HepG2 (cell line): Measurements from ENCODE around the gene B4GALT5. TPM values are rescaled to one million over a fixed set of nuclear protein-coding genes. Genes with fewer than 3 reads are reported as not detected.
A peak's percentile ranks its signal among the peaks of the same experiment; 100 is the strongest.

Source experiments
- ATF6 ChIP-seq: sonication (generic); formaldehyde crosslinking; conservative IDR thresholded peaks from 2 replicates; pipeline ENCODE4 v1.4.0; 2020; ENCODE audit warnings: missing genetic modification reagents
- ATF7-NPFF ChIP-seq: sonication (generic); formaldehyde crosslinking; IDR thresholded peaks from 2 replicates; pipeline ENCODE4 v1.8.1; 2023; ENCODE audit warnings: mild to moderate bottlenecking, low read depth, missing genetic modification reagents, moderate library complexity
- BRD4 ChIP-seq: sonication (generic); formaldehyde crosslinking; IDR thresholded peaks from 2 replicates; pipeline ENCODE4 v1.4.0; 2020; ENCODE audit warnings: missing genetic modification reagents
- FOXP1 ChIP-seq, 2 experiments: fragments of 450-650 bp in 1 of 2; IDR thresholded peaks; 2 replicates each; pipeline ENCODE4 v1.6.1; 2017 to 2018; ENCODE audit warnings: antibody characterized with exemption in 1 of 2
- NR2F1 ChIP-seq, 2 experiments: fragments of 450-650 bp in 1 of 2; formaldehyde crosslinking in 1 of 2; IDR thresholded peaks; 2 replicates each; pipeline versions ENCODE4 v1.5.0 to v1.6.1; 2016 to 2020; ENCODE audit warnings: mild to moderate bottlenecking in 1 of 2, missing compliant biosample characterization in 1 of 2, missing genetic modification reagents in 1 of 2, moderate library complexity in 1 of 2
- PCBP1 ChIP-seq: fragments of 200-400 bp; formaldehyde crosslinking; IDR thresholded peaks from 2 replicates; pipeline ENCODE4 v1.6.1; 2017; ENCODE audit warnings: mild to moderate bottlenecking, low read depth, low read length, borderline replicate concordance
- SRSF1 ChIP-seq: fragments of 200-400 bp; formaldehyde crosslinking; optimal IDR thresholded peaks from 2 replicates; pipeline ENCODE3; 2017; ENCODE audit warnings: mild to moderate bottlenecking, low read depth, low read length, moderate library complexity
- ZNF207 ChIP-seq: fragments of 450-650 bp; IDR thresholded peaks from 2 replicates; pipeline ENCODE4 v1.6.1; 2016; ENCODE audit warnings: antibody characterized with exemption, borderline replicate concordance
- ZNF619 ChIP-seq: sonication (generic); formaldehyde crosslinking; IDR thresholded peaks from 2 replicates; pipeline ENCODE4 v1.4.0; 2020; ENCODE audit warnings: mild to moderate bottlenecking, missing genetic modification reagents
- ZNF709 ChIP-seq: sonication (generic); formaldehyde crosslinking; IDR thresholded peaks from 2 replicates; pipeline ENCODE4 v1.5.0; 2020; ENCODE audit warnings: mild to moderate bottlenecking, missing genetic modification reagents
- polyA plus RNA-seq, 8 experiments: library from polyadenylated mRNA; depleted of rRNA in 3 of 8; stranded (reverse) in 7 of 8; unstranded in 1 of 8; fragments of >200 nt; fragmentation: Illumina TruSeq in 4 of 8; extraction: Trizol in 4 of 8; gene quantifications; 2 replicates each; pipeline versions ENCODE4 v1.2.1 to v1.2.3, GENCODE V29; 2011 to 2016; ENCODE audit warnings: low read depth in 4 of 8, missing spikeins in 1 of 8, mixed read lengths in 1 of 8; ENCODE audit not compliant: insufficient read depth in 1 of 8
- total RNA-seq, 5 experiments: library from RNA; depleted of rRNA; stranded (reverse); fragments of >200 nt; fragmentation: Illumina TruSeq; extraction: Trizol; gene quantifications; 2 replicates each; pipeline ENCODE4 v1.2.3, GENCODE V29; 2016; ENCODE audit warnings: low read depth in 1 of 5
- TF ChIP-seq, protein P1 (sequence below): sonication (generic); formaldehyde crosslinking; conservative IDR thresholded peaks from 2 replicates; pipeline ENCODE4 v1.8.0; 2022; ENCODE audit warnings: missing genetic modification reagents
- TF ChIP-seq, protein P2 (sequence below): sonication (generic); formaldehyde crosslinking; conservative IDR thresholded peaks from 2 replicates; pipeline ENCODE4 v1.4.0; 2020; ENCODE audit warnings: missing genetic modification reagents
- TF ChIP-seq, protein P3 (sequence below): sonication (generic); formaldehyde crosslinking; IDR thresholded peaks from 2 replicates; pipeline ENCODE4 v1.4.0; 2020; ENCODE audit warnings: mild to moderate bottlenecking, missing genetic modification reagents

B4GALT5 gene
- total and polyA plus RNA-seq, 2 of the 13 experiments (the other 11 are each of a cell fraction or from before 2014, with no cell fraction given) = 27.3 to 30.9 TPM

GRCh38 chr20:49690899-49691620, 22.6 kb downstream of the B4GALT5 start (continued):
- TF ChIP-seq, protein P1, sequence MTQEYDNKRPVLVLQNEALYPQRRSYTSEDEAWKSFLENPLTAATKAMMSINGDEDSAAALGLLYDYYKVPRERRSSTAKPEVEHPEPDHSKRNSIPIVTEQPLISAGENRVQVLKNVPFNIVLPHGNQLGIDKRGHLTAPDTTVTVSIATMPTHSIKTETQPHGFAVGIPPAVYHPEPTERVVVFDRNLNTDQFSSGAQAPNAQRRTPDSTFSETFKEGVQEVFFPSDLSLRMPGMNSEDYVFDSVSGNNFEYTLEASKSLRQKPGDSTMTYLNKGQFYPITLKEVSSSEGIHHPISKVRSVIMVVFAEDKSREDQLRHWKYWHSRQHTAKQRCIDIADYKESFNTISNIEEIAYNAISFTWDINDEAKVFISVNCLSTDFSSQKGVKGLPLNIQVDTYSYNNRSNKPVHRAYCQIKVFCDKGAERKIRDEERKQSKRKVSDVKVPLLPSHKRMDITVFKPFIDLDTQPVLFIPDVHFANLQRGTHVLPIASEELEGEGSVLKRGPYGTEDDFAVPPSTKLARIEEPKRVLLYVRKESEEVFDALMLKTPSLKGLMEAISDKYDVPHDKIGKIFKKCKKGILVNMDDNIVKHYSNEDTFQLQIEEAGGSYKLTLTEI (CRISPR knock-in tag) = no peak
- TF ChIP-seq NR2F1 (CRISPR knock-in tag; IDR thresholded peaks at IDR 0.05) (peak; percentile 48 to 51; a peak in 2 of 4 replicates), ATF6 (CRISPR knock-in tag) (0 out of 2 replicates have a peak, but pooled peaks have one; percentile 18), PCBP1 (no peak), FOXP1 (IDR thresholded peaks at IDR 0.05) (no peak), FOXP1 (CRISPR knock-in tag; IDR thresholded peaks at IDR 0.05) (peak; percentile 81), ZNF207 (no peak), SRSF1 (no peak), BRD4 (no peak), ATF7-NPFF (CRISPR knock-in tag) (no peak; the same call in 1 of the 2 replicates), ZNF619 (no peak), ZNF709 (CRISPR knock-in tag) (0 out of 2 replicates have a peak, but pooled peaks have one; percentile 44)
- TF ChIP-seq, protein P2, sequence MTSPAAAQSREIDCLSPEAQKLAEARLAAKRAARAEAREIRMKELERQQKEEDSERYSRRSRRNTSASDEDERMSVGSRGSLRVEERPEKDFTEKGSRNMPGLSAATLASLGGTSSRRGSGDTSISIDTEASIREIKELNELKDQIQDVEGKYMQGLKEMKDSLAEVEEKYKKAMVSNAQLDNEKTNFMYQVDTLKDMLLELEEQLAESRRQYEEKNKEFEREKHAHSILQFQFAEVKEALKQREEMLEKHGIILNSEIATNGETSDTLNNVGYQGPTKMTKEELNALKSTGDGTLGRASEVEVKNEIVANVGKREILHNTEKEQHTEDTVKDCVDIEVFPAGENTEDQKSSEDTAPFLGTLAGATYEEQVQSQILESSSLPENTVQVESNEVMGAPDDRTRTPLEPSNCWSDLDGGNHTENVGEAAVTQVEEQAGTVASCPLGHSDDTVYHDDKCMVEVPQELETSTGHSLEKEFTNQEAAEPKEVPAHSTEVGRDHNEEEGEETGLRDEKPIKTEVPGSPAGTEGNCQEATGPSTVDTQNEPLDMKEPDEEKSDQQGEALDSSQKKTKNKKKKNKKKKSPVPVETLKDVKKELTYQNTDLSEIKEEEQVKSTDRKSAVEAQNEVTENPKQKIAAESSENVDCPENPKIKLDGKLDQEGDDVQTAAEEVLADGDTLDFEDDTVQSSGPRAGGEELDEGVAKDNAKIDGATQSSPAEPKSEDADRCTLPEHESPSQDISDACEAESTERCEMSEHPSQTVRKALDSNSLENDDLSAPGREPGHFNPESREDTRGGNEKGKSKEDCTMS = no peak
- TF ChIP-seq, protein P3, sequence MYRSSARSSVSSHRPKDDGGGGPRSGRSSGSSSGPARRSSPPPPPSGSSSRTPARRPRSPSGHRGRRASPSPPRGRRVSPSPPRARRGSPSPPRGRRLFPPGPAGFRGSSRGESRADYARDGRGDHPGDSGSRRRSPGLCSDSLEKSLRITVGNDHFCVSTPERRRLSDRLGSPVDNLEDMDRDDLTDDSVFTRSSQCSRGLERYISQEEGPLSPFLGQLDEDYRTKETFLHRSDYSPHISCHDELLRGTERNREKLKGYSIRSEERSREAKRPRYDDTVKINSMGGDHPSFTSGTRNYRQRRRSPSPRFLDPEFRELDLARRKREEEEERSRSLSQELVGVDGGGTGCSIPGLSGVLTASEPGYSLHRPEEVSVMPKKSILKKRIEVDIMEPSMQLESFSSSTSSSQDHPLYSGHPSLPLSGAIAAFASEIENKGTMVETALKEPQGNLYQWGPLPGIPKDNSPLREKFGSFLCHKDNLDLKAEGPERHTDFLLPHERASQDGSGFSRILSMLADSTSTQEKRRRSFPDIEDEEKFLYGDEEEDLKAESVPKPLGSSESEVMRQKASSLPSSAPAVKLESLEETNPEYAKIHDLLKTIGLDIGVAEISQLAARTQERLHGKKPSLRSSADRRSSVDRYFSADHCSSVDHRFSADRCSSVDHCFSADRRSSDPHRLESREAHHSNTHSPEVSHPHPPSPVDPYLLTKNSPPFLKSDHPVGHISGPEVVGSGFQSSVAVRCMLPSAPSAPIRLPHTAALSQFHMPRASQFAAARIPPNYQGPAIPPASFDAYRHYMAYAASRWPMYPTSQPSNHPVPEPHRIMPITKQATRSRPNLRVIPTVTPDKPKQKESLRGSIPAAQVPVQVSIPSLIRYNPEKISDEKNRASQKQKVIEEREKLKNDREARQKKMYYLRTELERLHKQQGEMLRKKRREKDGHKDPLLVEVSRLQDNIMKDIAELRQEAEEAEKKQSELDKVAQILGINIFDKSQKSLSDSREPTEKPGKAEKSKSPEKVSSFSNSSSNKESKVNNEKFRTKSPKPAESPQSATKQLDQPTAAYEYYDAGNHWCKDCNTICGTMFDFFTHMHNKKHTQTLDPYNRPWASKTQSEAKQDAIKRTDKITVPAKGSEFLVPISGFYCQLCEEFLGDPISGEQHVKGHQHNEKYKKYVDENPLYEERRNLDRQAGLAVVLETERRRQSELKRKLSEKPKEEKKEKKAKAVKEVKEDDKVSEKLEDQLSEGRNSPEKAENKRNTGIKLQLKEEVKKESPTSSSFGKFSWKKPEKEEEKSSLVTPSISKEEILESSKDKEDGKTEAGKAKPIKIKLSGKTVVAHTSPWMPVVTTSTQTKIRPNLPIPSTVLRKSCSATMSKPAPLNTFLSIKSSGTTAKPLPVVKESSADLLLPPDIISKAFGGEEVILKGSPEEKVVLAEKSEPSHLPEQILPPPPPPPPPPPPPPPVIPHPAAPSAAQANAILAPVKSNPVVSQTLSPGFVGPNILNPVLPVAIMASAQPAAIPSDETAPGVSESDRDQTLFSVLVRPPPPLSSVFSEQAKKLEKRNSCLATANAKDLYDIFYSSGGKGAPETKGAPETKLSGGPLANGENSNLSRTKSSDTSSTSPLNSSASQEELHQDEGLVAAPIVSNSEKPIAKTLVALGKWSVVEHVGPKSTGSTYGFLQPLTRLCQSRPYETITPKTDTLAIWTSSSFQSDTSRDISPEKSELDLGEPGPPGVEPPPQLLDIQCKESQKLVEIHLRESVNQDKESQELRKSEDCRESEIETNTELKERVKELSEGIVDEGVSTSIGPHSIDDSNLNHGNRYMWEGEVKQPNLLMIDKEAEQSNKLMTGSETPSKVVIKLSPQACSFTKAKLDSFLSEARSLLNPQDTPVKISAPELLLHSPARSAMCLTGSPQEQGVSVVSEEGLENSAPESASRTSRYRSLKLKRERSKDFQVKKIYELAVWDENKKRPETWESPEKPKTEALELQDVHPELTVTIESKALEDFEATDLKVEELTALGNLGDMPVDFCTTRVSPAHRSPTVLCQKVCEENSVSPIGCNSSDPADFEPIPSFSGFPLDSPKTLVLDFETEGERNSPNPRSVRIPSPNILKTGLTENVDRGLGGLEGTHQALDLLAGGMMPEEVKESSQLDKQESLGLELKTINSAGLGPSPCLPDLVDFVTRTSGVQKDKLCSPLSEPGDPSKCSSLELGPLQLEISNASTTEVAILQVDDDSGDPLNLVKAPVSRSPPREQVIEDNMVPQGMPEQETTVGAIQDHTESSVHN (CRISPR knock-in tag) = 0 out of 2 replicates have a peak, but pooled peaks have one; percentile 56
